ENCODE data around the gene ANKRD42. TPM values are rescaled to one million over a fixed set of nuclear protein-coding genes. Genes with fewer than 3 reads are reported as not detected.

Gene ANKRD42
- total and polyA plus RNA-seq, 9 of the 15 experiments (the other 6 are each of a cell fraction or from before 2014, with no cell fraction given) = 2.8 to 9.1 (median 6.1) TPM

DNA sequence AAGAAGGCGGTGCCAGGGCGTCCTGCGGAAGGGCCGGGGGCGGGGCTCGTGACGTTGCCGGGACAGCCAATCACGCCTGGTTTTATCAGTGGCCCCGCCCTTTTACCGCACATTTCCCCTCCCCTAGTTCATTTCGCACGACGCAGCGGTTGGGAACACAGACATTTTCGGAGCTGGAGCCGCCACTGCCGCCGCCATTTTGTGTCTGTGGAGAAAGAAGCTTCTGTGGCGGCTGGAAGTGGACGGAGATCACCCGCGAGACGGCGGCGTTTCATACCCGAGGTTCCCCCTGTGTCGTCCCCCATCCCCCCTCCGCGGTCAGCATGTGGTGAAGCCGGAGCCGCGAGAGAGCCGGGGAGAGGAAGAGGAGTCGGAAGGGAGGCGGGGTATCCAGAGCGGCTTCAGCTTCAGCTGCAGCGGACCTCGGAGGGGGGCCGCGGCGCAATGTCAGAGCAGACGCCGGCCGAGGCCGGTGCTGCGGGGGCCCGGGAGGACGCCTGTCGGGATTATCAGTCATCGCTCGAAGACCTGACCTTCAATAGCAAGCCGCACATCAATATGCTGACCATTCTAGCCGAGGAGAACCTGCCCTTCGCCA, 36.4 kb upstream of the ANKRD42 start, which contains the start of gene PCF11 (continued):
- TF ChIP-seq ETV6 (IDR thresholded peaks at IDR 0.05; ENCODE audit: borderline replicate concordance in 1 of 2, low read depth in 2 of 2, low read length in 1 of 2) (no peak), ETV6 (CRISPR knock-in tag; IDR thresholded peaks at IDR 0.05; ENCODE audit: borderline replicate concordance) (no peak), HIVEP1 (CRISPR knock-in tag; IDR thresholded peaks at IDR 0.05) (no peak), NCOR1 (IDR thresholded peaks at IDR 0.05) (peak; percentile 49), NKRF (IDR thresholded peaks at IDR 0.05; ENCODE audit: borderline replicate concordance) (peak; percentile 67; the same call in 1 of the 2 replicates), U2AF1 (optimal IDR thresholded peaks at IDR 0.05; ENCODE audit: low read depth, low read length) (no peak), HDAC8 (tag; IDR thresholded peaks at IDR 0.05) (no peak), ZNF347 (CRISPR knock-in tag; IDR thresholded peaks at IDR 0.05; ENCODE audit: low read depth) (no peak), E2F3 (CRISPR knock-in tag; IDR thresholded peaks at IDR 0.05) (0 out of 2 replicates have a peak, but pooled peaks have one; percentile 55), RUNX1 (IDR thresholded peaks at IDR 0.05; ENCODE audit: low read depth) (no peak), PREB (CRISPR knock-in tag; IDR thresholded peaks at IDR 0.05) (no peak), ZBTB11 (CRISPR knock-in tag; IDR thresholded peaks at IDR 0.05) (peak in 1 of 3 experiments; percentile 63; a peak in 2 of 6 replicates), POLR2G (IDR thresholded peaks at IDR 0.05; ENCODE audit: low read depth, low read length) (peak; percentile 100)
- TF ChIP-seq, protein P1, sequence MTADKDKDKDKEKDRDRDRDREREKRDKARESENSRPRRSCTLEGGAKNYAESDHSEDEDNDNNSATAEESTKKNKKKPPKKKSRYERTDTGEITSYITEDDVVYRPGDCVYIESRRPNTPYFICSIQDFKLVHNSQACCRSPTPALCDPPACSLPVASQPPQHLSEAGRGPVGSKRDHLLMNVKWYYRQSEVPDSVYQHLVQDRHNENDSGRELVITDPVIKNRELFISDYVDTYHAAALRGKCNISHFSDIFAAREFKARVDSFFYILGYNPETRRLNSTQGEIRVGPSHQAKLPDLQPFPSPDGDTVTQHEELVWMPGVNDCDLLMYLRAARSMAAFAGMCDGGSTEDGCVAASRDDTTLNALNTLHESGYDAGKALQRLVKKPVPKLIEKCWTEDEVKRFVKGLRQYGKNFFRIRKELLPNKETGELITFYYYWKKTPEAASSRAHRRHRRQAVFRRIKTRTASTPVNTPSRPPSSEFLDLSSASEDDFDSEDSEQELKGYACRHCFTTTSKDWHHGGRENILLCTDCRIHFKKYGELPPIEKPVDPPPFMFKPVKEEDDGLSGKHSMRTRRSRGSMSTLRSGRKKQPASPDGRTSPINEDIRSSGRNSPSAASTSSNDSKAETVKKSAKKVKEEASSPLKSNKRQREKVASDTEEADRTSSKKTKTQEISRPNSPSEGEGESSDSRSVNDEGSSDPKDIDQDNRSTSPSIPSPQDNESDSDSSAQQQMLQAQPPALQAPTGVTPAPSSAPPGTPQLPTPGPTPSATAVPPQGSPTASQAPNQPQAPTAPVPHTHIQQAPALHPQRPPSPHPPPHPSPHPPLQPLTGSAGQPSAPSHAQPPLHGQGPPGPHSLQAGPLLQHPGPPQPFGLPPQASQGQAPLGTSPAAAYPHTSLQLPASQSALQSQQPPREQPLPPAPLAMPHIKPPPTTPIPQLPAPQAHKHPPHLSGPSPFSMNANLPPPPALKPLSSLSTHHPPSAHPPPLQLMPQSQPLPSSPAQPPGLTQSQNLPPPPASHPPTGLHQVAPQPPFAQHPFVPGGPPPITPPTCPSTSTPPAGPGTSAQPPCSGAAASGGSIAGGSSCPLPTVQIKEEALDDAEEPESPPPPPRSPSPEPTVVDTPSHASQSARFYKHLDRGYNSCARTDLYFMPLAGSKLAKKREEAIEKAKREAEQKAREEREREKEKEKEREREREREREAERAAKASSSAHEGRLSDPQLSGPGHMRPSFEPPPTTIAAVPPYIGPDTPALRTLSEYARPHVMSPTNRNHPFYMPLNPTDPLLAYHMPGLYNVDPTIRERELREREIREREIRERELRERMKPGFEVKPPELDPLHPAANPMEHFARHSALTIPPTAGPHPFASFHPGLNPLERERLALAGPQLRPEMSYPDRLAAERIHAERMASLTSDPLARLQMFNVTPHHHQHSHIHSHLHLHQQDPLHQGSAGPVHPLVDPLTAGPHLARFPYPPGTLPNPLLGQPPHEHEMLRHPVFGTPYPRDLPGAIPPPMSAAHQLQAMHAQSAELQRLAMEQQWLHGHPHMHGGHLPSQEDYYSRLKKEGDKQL (CRISPR knock-in tag; IDR thresholded peaks at IDR 0.05; ENCODE audit: borderline replicate concordance) = no peak
